Cardiac septum (tissue), 1 donor: ENCODE measurements around the gene MED13L. TPM values are rescaled to one million over a fixed set of nuclear protein-coding genes. Genes with fewer than 3 reads are reported as not detected.
"Not testable (repeated sequence)": the region's sequence is repeated elsewhere in the genome, so short reads cannot be mapped to it uniquely, and the experiment has no call there.

ENCODE experiments used
- DNase-seq: peaks from one replicate; pipeline ENCODE4 v3.0.0-alpha.2; 2020; ENCODE audit warnings: low spot score
- intact Hi-C: fragments of 100-400 bp; cut with DNase I; formaldehyde crosslinking; loops from one replicate; pipeline ENCODE4 v1.14.0; 2022
- total RNA-seq: library from RNA; stranded (reverse); fragmentation: NEBNext Ultra II Directional; extraction: Animal tissue kit (Norgen Biotek cat#: 25700); gene quantifications from one replicate; pipeline ENCODE4 v1.2.1, GENCODE V29; 2021
- donor health status: DM: no; HTN: no; CAD: no.

The MED13L gene
- total RNA-seq, 1 donor from 2014 or later, result 74.5 TPM

GRCh38 chr12:116306506-116306905 is 29.0 kb upstream of the MED13L start:
- intact Hi-C loops, result no loop called here
- no peak for DNase-seq

GRCh38 chr12:116304621-116305020 is 27.1 kb upstream of the MED13L start:
- intact Hi-C loops, result no loop called here
- no peak for DNase-seq

- DNase-seq, result no peak
- intact Hi-C loops, result no loop called here
These were observed 26.4 kb upstream of the MED13L start for GRCh38 chr12:116303929-116304328.

GRCh38 chr12:116303066-116303465 is 25.6 kb upstream of the MED13L start:
- intact Hi-C loops, result no loop called here
- DNase-seq, result no peak

- intact Hi-C loops, result no loop called here
- no peak for DNase-seq
These were observed 24.9 kb upstream of the MED13L start for GRCh38 chr12:116302166-116303058.

GRCh38 chr12:116301621-116302020 is 24.1 kb upstream of the MED13L start:
- DNase-seq, result no peak
- intact Hi-C loops, result no loop called here

- DNase-seq, result no peak
- intact Hi-C loops, result no loop called here
These were observed 22.3 kb upstream of the MED13L start for GRCh38 chr12:116299665-116300328.

- no peak for DNase-seq
- intact Hi-C loops, result no loop called here
These were observed 21.6 kb upstream of the MED13L start for GRCh38 chr12:116299064-116299463.

- DNase-seq, result no peak
- intact Hi-C loops, result no loop called here
These were observed 21.1 kb upstream of the MED13L start for GRCh38 chr12:116298578-116298977.

GRCh38 chr12:116297224-116297834 is 19.8 kb upstream of the MED13L start:
- DNase-seq, result no peak
- intact Hi-C loops, result no loop called here

GRCh38 chr12:116295327-116296263 is 18.1 kb upstream of the MED13L start:
- intact Hi-C loops, result no loop called here
- DNase-seq, result no peak

- intact Hi-C loops, result no loop called here
- DNase-seq, result no peak
These were observed 17.1 kb upstream of the MED13L start for GRCh38 chr12:116294454-116295165.

- no peak for DNase-seq
- intact Hi-C loops, result no loop called here
These were observed 16.4 kb upstream of the MED13L start for GRCh38 chr12:116293687-116294453.

GRCh38 chr12:116291218-116291617 is 13.7 kb upstream of the MED13L start:
- DNase-seq, result no peak
- intact Hi-C loops, result no loop called here

- DNase-seq, result no peak
- intact Hi-C loops, result loop anchor here (10.0 kb wide), 1 partner anchor 406 kb away; no protein-coding TSS in a partner anchor
These were observed 11.2 kb upstream of the MED13L start for GRCh38 chr12:116288735-116289134.

- no peak for DNase-seq
- intact Hi-C loops, result loop anchor here (10.0 kb wide), 1 partner anchor 407 kb away; no protein-coding TSS in a partner anchor
These were observed 10.4 kb upstream of the MED13L start for GRCh38 chr12:116287842-116288301.

- no peak for DNase-seq
- intact Hi-C loops, result loop anchor here (10.0 kb wide), 1 partner anchor 410 kb away; no protein-coding TSS in a partner anchor
These were observed 6.9 kb upstream of the MED13L start for GRCh38 chr12:116284396-116284795.

- intact Hi-C loops, result loop anchor here (10.0 kb wide), 1 partner anchor 411 kb away; no protein-coding TSS in a partner anchor
- not testable (repeated sequence) for DNase-seq
These were observed 6.4 kb upstream of the MED13L start for GRCh38 chr12:116283881-116284280.
